GM18499 (cell line): ENCODE results near the gene CETP.
"Not testable (repeated sequence)": the region's sequence is repeated elsewhere in the genome, so short reads cannot be mapped to it uniquely, and the experiment has no call there.

Experiments
- ATAC-seq: cut with Tn5 transposase; IDR thresholded peaks from one replicate; pipeline ENCODE4 v1.9.1; 2021; ENCODE audit warnings: moderate number of reproducible peaks; ENCODE audit not compliant: insufficient read depth, unreplicated experiment

Gene CETP

GRCh38 chr16:56975714-56976113 is 14.0 kb downstream of the CETP start:
- no peak for ATAC-seq

- ATAC-seq, result no peak
Observed at GRCh38 chr16:56977216-56977615, 15.5 kb downstream of the CETP start.

- ATAC-seq, result no peak
Observed at GRCh38 chr16:56977823-56978430, 16.2 kb downstream of the CETP start.

GRCh38 chr16:56980201-56980535 is 18.4 kb downstream of the CETP start:
- ATAC-seq, result no peak

GRCh38 chr16:56980792-56981724 is 19.3 kb downstream of the CETP start:
- ATAC-seq, result no peak

- ATAC-seq, result no peak
Observed at GRCh38 chr16:56981729-56982271, 20.1 kb downstream of the CETP start.

- no peak for ATAC-seq
Observed at GRCh38 chr16:56982695-56983094, 20.9 kb downstream of the CETP start.

GRCh38 chr16:56983211-56983751 is 21.5 kb downstream of the CETP start:
- no peak for ATAC-seq

GRCh38 chr16:56984639-56985038 is 22.9 kb downstream of the CETP start:
- ATAC-seq, result no peak

GRCh38 chr16:56985288-56985961 is 23.7 kb downstream of the CETP start:
- ATAC-seq, result no peak

- ATAC-seq, result no peak
Observed at GRCh38 chr16:56985962-56986360, 24.2 kb downstream of the CETP start.

- no peak for ATAC-seq
Observed at GRCh38 chr16:56986361-56986760, 24.6 kb downstream of the CETP start.

GRCh38 chr16:56986908-56987307 is 25.2 kb downstream of the CETP start:
- not testable (repeated sequence) for ATAC-seq

- no peak for ATAC-seq
Observed at GRCh38 chr16:56987692-56988091, 25.9 kb downstream of the CETP start.

- no peak for ATAC-seq
Observed at GRCh38 chr16:56988161-56988947, 26.6 kb downstream of the CETP start.

GRCh38 chr16:56988948-56989945 is 27.5 kb downstream of the CETP start, which contains the start of gene NLRC5:
TSS of gene NLRC5 (plus strand) at chr16:56989557. CDS start at chr16:57020713, 31,156 bp downstream.
- ATAC-seq, result no peak

GRCh38 chr16:56989988-56990387 is 28.2 kb downstream of the CETP start:
- ATAC-seq, result no peak

- ATAC-seq, result no peak
Observed at GRCh38 chr16:56990407-56991286, 28.9 kb downstream of the CETP start.
